ENCODE measurements around the gene ZNF516.

The ZNF516 gene

GRCh38 chr18:76398896-76399612 lies 96.0 kb downstream of the ZNF516 start:
- peak; percentile 80 for DNase-seq (ENCODE audit: low read depth)

GRCh38 chr18:76398295-76398694 lies 96.7 kb downstream of the ZNF516 start:
- DNase-seq (ENCODE audit: low read depth), result no peak

- DNase-seq (ENCODE audit: low read depth), result no peak
Measured at GRCh38 chr18:76397631-76398030, 97.4 kb downstream of the ZNF516 start.

GRCh38 chr18:76396792-76397191 lies 98.2 kb downstream of the ZNF516 start:
- no peak for DNase-seq (ENCODE audit: low read depth)

- peak; percentile 35 for DNase-seq (ENCODE audit: low read depth)
Measured at GRCh38 chr18:76395609-76396008, 99.4 kb downstream of the ZNF516 start.

GRCh38 chr18:76394780-76395476 lies 100.1 kb downstream of the ZNF516 start:
- peak; percentile 62 for DNase-seq (ENCODE audit: low read depth)

- no peak for DNase-seq (ENCODE audit: low read depth)
Measured at GRCh38 chr18:76392349-76392748, 102.7 kb downstream of the ZNF516 start.

GRCh38 chr18:76391746-76392145 lies 103.3 kb downstream of the ZNF516 start:
- DNase-seq (ENCODE audit: low read depth), result no peak

- DNase-seq (ENCODE audit: low read depth), result no peak
Measured at GRCh38 chr18:76391038-76391437, 104.0 kb downstream of the ZNF516 start.

- DNase-seq (ENCODE audit: low read depth), result no peak
Measured at GRCh38 chr18:76390452-76391035, 104.5 kb downstream of the ZNF516 start.

- DNase-seq (ENCODE audit: low read depth), result no peak
Measured at GRCh38 chr18:76389716-76390115, 105.3 kb downstream of the ZNF516 start.

- no peak for DNase-seq (ENCODE audit: low read depth)
Measured at GRCh38 chr18:76388891-76389423, 106.1 kb downstream of the ZNF516 start.

GRCh38 chr18:76388261-76388660 lies 106.8 kb downstream of the ZNF516 start:
- DNase-seq (ENCODE audit: low read depth), result no peak

GRCh38 chr18:76387608-76388007 lies 107.4 kb downstream of the ZNF516 start:
- DNase-seq (ENCODE audit: low read depth), result no peak

GRCh38 chr18:76386886-76387285 lies 108.2 kb downstream of the ZNF516 start:
- no peak for DNase-seq (ENCODE audit: low read depth)

- DNase-seq (ENCODE audit: low read depth), result no peak
Measured at GRCh38 chr18:76386071-76386470, 109.0 kb downstream of the ZNF516 start.

GRCh38 chr18:76385681-76385975 lies 109.4 kb downstream of the ZNF516 start:
- DNase-seq (ENCODE audit: low read depth), result no peak

- no peak for DNase-seq (ENCODE audit: low read depth)
Measured at GRCh38 chr18:76384861-76385680, 110.0 kb downstream of the ZNF516 start.

- no peak for DNase-seq (ENCODE audit: low read depth)
Measured at GRCh38 chr18:76384114-76384790, 110.8 kb downstream of the ZNF516 start.

- no peak for DNase-seq (ENCODE audit: low read depth)
Measured at GRCh38 chr18:76383636-76384035, 111.4 kb downstream of the ZNF516 start.

GRCh38 chr18:76382275-76382674 lies 112.8 kb downstream of the ZNF516 start:
- DNase-seq (ENCODE audit: low read depth), result no peak

Measured in EH (cell line).